HCT116 (cell line): ENCODE measurements around the gene CLIP4. TPM values are rescaled to one million over a fixed set of nuclear protein-coding genes. Genes with fewer than 3 reads are reported as not detected.

Experiments used
- ATAC-seq: fragments of 200-7000 bp; cut with Tn5 transposase; 2 replicates; pipeline ENCODE4 v1.9.1; 2020; ENCODE audit warnings: mild to moderate bottlenecking, moderate library complexity
- BruUV-seq: library from RNA; stranded (reverse); fragments of 400-500 nt; replicated peaks from 2 replicates; lab custom pipeline; 2021; lab: Mats Ljungman, UMichigan
- CTCF ChIA-PET: fragments of 300-600 bp; sonication (Branson Sonifier 250); formaldehyde crosslinking; loops from one replicate; lab custom pipeline; 2021; ENCODE audit warnings: antibody characterized with exemption; lab: Charles Lee
- POLR2A ChIA-PET: fragments of 300-600, 350-600 bp; sonication (Branson Sonifier 250); formaldehyde crosslinking; loops from one replicate; lab custom pipeline; 2021; ENCODE audit warnings: antibody characterized with exemption; lab: Charles Lee
- RAD21 ChIA-PET, 2 experiments: fragments of 300-600 bp; sonication (Branson Sonifier 250); formaldehyde crosslinking; loops; one replicate each; lab custom pipeline; 2023; ENCODE audit warnings: low total read pairs in 2 of 2; ENCODE audit not compliant: uncharacterized antibody in 2 of 2, unreplicated experiment in 2 of 2, low non-redundant PET in 1 of 2; lab: Charles Lee
- DNase-seq: peaks from one replicate; pipeline ENCODE4 v3.0.0-alpha.2; 2010; ENCODE audit warnings: low read depth, low spot score
- H2AFZ ChIP-seq: fragments of 200-600 bp; shearing (Covaris generic), sonication (generic); 2 replicates; pipeline ENCODE4 v1.6.1; 2017; ENCODE audit warnings: low read depth, mixed run types, mixed read lengths, antibody characterized with exemption, low read length; ENCODE audit not compliant: poor library complexity, severe bottlenecking
- H3K27ac ChIP-seq: 2 replicates; pipeline ENCODE4 v1.5.1; 2012; ENCODE audit warnings: low read depth, low read length
- H3K27me3 ChIP-seq: fragments of 200-600 bp; sonication (generic); 2 replicates; pipeline ENCODE4 v1.6.1; 2016; ENCODE audit warnings: mixed run types, low read length, mixed read lengths; ENCODE audit not compliant: insufficient read depth
- H3K36me3 ChIP-seq, 2 experiments: fragments of 200-500 bp in 1 of 2; fragments of 200-600 bp in 1 of 2; sonication (Bioruptor generic) in 1 of 2; sonication (generic) in 1 of 2; 2 replicates each; pipeline versions ENCODE4 v1.5.1 to v1.6.1; 2014 to 2016; ENCODE audit warnings: low read length in 2 of 2, inconsistent platforms in 1 of 2, mixed read lengths in 1 of 2, mixed run types in 1 of 2; ENCODE audit not compliant: insufficient read depth in 2 of 2, control insufficient read depth in 1 of 2
- H3K4me1 ChIP-seq, 2 experiments: fragments of 200-600 bp in 1 of 2; sonication (generic) in 1 of 2; 2 replicates each; pipeline versions ENCODE4 v1.5.1 to v1.6.1; 2012 to 2017; ENCODE audit warnings: low read length in 2 of 2, inconsistent platforms in 1 of 2, mild to moderate bottlenecking in 1 of 2, mixed read lengths in 1 of 2, mixed run types in 1 of 2, moderate library complexity in 1 of 2; ENCODE audit not compliant: insufficient read depth in 2 of 2, control insufficient read depth in 1 of 2
- H3K4me2 ChIP-seq: fragments of 200-600 bp; sonication (generic); 2 replicates; pipeline ENCODE4 v1.6.1; 2017; ENCODE audit warnings: mixed run types, low read length, mixed read lengths
- H3K4me3 ChIP-seq, 2 experiments: fragments of 200-600 bp in 1 of 2; sonication (generic) in 1 of 2; replicated peaks in 1 of 2; 2 replicates each; pipeline ENCODE4 v1.5.1; 2011 to 2016; ENCODE audit warnings: low read length in 2 of 2, control low read depth in 1 of 2, low read depth in 1 of 2, mild to moderate bottlenecking in 1 of 2, mixed read lengths in 1 of 2, mixed run types in 1 of 2
- H3K79me2 ChIP-seq: fragments of 200-600 bp; sonication (generic); 2 replicates; pipeline ENCODE4 v1.6.1; 2017; ENCODE audit warnings: mild to moderate bottlenecking, mixed run types, low read length, moderate library complexity, mixed read lengths; ENCODE audit not compliant: insufficient read depth
- H3K9ac ChIP-seq: fragments of 200-600 bp; sonication (generic); 2 replicates; pipeline ENCODE4 v1.6.1; 2016; ENCODE audit warnings: low read length, mixed read lengths
- H3K9me2 ChIP-seq: fragments of 200-600 bp; sonication (generic), shearing (Covaris generic); 2 replicates; pipeline ENCODE4 v1.6.1; 2017; ENCODE audit warnings: mixed run types, mild to moderate bottlenecking, moderate library complexity; ENCODE audit not compliant: insufficient read depth
- H3K9me3 ChIP-seq, 2 experiments: fragments of 200-500 bp in 1 of 2; fragments of 200-600 bp in 1 of 2; sonication (Bioruptor generic) in 1 of 2; sonication (generic) in 1 of 2; 2 replicates each; pipeline ENCODE4 v1.6.1; 2014 to 2017; ENCODE audit warnings: low read length in 2 of 2, mixed read lengths in 2 of 2, inconsistent platforms in 1 of 2, low read depth in 1 of 2, mild to moderate bottlenecking in 1 of 2, mixed run types in 1 of 2, moderate library complexity in 1 of 2; ENCODE audit not compliant: control insufficient read depth in 1 of 2, insufficient read depth in 1 of 2
- H4K20me1 ChIP-seq: fragments of 200-600 bp; sonication (generic), shearing (Covaris generic); 2 replicates; pipeline ENCODE4 v1.6.1; 2017; ENCODE audit warnings: mixed run types, mild to moderate bottlenecking, moderate library complexity; ENCODE audit not compliant: insufficient read depth
- JUND ChIP-seq: IDR thresholded peaks from 2 replicates; pipeline ENCODE4 v1.6.1; 2012
- POLR2A ChIP-seq: IDR thresholded peaks from 2 replicates; pipeline ENCODE4 v1.7.0; 2011; ENCODE audit warnings: borderline replicate concordance; ENCODE audit not compliant: insufficient read depth, insufficient read length; ENCODE audit errors: extremely low read depth
- POLR2AphosphoS5 ChIP-seq: IDR thresholded peaks from 2 replicates; pipeline ENCODE4 v1.6.1; 2011; ENCODE audit warnings: mild to moderate bottlenecking, low read depth, low read length, moderate library complexity
- RAD21 ChIP-seq: IDR thresholded peaks from 2 replicates; pipeline ENCODE4 v1.6.1; 2012; ENCODE audit warnings: low read depth, mild to moderate bottlenecking
- REST ChIP-seq: IDR thresholded peaks from 2 replicates; pipeline ENCODE4 v1.6.1; 2012; ENCODE audit warnings: low read depth
- SIN3A ChIP-seq: IDR thresholded peaks from 2 replicates; pipeline ENCODE4 v1.6.1; 2012; ENCODE audit warnings: low read depth
- SP1 ChIP-seq: IDR thresholded peaks from 2 replicates; pipeline ENCODE4 v1.6.1; 2012; ENCODE audit warnings: low read depth
- SRF ChIP-seq: IDR thresholded peaks from 2 replicates; pipeline ENCODE4 v1.6.1; 2012; ENCODE audit warnings: low read depth
- TCF7L2 ChIP-seq: IDR thresholded peaks from 2 replicates; pipeline ENCODE4 v1.7.0; 2011; ENCODE audit warnings: borderline replicate concordance, inconsistent platforms; ENCODE audit not compliant: insufficient read depth, insufficient read length; ENCODE audit errors: extremely low read depth
- YY1 ChIP-seq: IDR thresholded peaks from 2 replicates; pipeline ENCODE4 v1.6.1; 2011; ENCODE audit warnings: low read length, low read depth, moderate library complexity, mild to moderate bottlenecking; ENCODE audit not compliant: insufficient replicate concordance; ENCODE audit errors: extremely low read depth
- ZBTB33 ChIP-seq: IDR thresholded peaks from 2 replicates; pipeline ENCODE4 v1.6.1; 2011; ENCODE audit warnings: mild to moderate bottlenecking, low read length, moderate library complexity; ENCODE audit not compliant: insufficient replicate concordance; ENCODE audit errors: extremely low read depth
- ZFX ChIP-seq: fragments of 450-650 bp; IDR thresholded peaks from 2 replicates; pipeline ENCODE4 v1.6.1; 2017
- ZNF274 ChIP-seq: fragments of 200-500 bp; sonication (Bioruptor generic); IDR thresholded peaks from 2 replicates; pipeline ENCODE4 v1.6.1; 2014; ENCODE audit warnings: mild to moderate bottlenecking, low read depth, low read length, inconsistent platforms
- intact Hi-C: fragments of 100-400 bp; cut with micrococcal nuclease; formaldehyde crosslinking; loops from 2 replicates; pipeline ENCODE4 v1.10.0; 2022
- total RNA-seq: library from RNA; stranded (reverse); gene quantifications from one replicate; pipeline ENCODE4 v1.2.1, GENCODE V29; 2021; ENCODE audit not compliant: unreplicated experiment
- TF ChIP-seq, protein P1 (sequence below): IDR thresholded peaks from 2 replicates; pipeline ENCODE4 v1.6.1; 2012

The CLIP4 gene
- total RNA-seq, 1 experiment from 2014 or later, result 27.8 TPM

DNA sequence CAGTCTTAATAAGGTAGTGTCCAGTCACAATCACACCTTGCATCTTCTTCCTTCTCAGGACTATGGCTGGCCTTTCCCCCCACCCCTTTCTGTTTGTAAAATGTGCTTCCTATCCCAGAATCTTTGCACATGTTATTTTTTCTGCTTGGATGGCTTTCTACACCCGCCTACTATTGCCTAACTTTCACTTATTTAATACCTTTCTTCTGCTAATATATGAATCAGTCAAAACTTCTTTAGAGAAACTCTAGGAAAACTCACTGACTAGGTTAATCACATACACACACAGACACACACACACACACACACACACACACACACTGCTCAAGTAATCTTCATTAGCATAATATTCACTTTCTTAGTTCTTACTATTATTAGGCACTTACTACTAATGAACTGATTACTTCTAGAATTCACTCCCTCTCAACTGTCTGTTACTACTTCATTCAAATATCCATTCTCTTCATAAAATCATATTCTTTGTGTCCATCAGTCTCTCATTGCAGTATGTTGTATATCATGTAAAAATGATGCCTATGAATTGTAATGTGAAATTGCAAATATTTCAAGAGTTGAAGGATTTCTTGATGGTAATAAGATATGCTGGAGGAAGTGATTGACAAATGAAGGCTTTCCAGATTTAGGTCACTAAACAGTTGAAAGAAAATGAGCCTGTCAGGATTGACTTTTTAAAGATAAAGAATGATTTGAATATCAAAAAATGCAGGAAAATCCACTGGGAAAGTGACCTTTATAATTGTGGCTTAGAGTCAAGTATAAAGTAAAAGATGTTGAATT, 51.2 kb downstream of the CLIP4 start:
- Histone ChIP-seq H3K27ac (no peak overlapping the region), H3K4me2 (no peak overlapping the region), H3K4me1 (peaks cover 0 to 7% of the 10 kb centered on the region in 2 experiments; a peak in 2 of 4 replicates), H4K20me1 (no peaks in the 10 kb centered on the region), H2AFZ (no peak overlapping the region), H3K79me2 (no peaks in the 10 kb centered on the region), H3K9me3 (no peaks in the 10 kb centered on the region), H3K9me2 (no peaks in the 10 kb centered on the region), H3K4me3 (no peak overlapping the region), H3K9ac (no peak overlapping the region), H3K36me3 (no peaks in the 10 kb centered on the region; a peak in 1 of 4 replicates), H3K27me3 (no peaks in the 10 kb centered on the region)
- RAD21 ChIA-PET, result no interaction called here
- POLR2A ChIA-PET, result no interaction called here
- ATAC-seq (no peak), DNase-seq (no peak)
- no TSS peak for BruUV-seq
- intact Hi-C loops, result no loop called here
- TF ChIP-seq POLR2AphosphoS5 (no peak), TCF7L2 (no peak)
- CTCF ChIA-PET, result no interaction called here

GRCh38 chr2:29174937-29175336, 59.7 kb downstream of the CLIP4 start:
- Histone ChIP-seq H3K27me3 (no peaks in the 10 kb centered on the region), H3K27ac (no peak overlapping the region), H3K4me2 (no peak overlapping the region), H3K9ac (no peak overlapping the region), H3K4me3 (no peak overlapping the region), H2AFZ (no peak overlapping the region), H3K4me1 (no peaks in the 10 kb centered on the region), H3K9me2 (no peaks in the 10 kb centered on the region), H4K20me1 (no peaks in the 10 kb centered on the region), H3K9me3 (no peaks in the 10 kb centered on the region), H3K79me2 (no peaks in the 10 kb centered on the region), H3K36me3 (peaks cover 0 to 6% of the 10 kb centered on the region in 2 experiments; a peak in 1 of 4 replicates)
- no peak for DNase-seq
- ChIA-PET POLR2A (no interaction called here), CTCF (no interaction called here), RAD21 (no interaction called here)
- no peak for ATAC-seq
- BruUV-seq, result no TSS peak
- intact Hi-C loops, result no loop called here
- TF ChIP-seq SIN3A (no peak), POLR2AphosphoS5 (no peak), YY1 (no peak), SP1 (no peak), RAD21 (no peak), POLR2A (no peak), TCF7L2 (no peak), SRF (no peak), ZNF274 (no peak), REST (no peak), JUND (no peak), ZBTB33 (no peak), ZFX (no peak)
- TF ChIP-seq, protein P1, sequence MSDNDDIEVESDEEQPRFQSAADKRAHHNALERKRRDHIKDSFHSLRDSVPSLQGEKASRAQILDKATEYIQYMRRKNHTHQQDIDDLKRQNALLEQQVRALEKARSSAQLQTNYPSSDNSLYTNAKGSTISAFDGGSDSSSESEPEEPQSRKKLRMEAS, result no peak
